K562 (cell line): ENCODE results near the gene LCNL1. TPM values are rescaled to one million over a fixed set of nuclear protein-coding genes. Genes with fewer than 3 reads are reported as not detected.
A peak's percentile ranks its signal among the peaks of the same experiment; 100 is the strongest.

ENCODE experiments used
- CHAMP1 ChIP-seq: fragments of 450-650 bp; IDR thresholded peaks from 2 replicates; pipeline ENCODE4 v1.6.1; 2016; ENCODE audit warnings: mild to moderate bottlenecking
- EGR1 ChIP-seq: fragments of 450-650 bp; conservative IDR thresholded peaks from 2 replicates; pipeline ENCODE4 v1.6.1; 2017; ENCODE audit warnings: mild to moderate bottlenecking
- ETS1 ChIP-seq: conservative IDR thresholded peaks from 2 replicates; pipeline ENCODE4 v1.6.1; 2011; ENCODE audit warnings: low read depth, mild to moderate bottlenecking, low read length; ENCODE audit not compliant: control insufficient read depth
- FOXA3 ChIP-seq, 2 experiments: fragments of 450-650 bp in 1 of 2; sonication (generic) in 1 of 2; formaldehyde crosslinking; IDR thresholded peaks in 1 of 2; conservative IDR thresholded peaks in 1 of 2; 2 replicates each; pipeline versions ENCODE4 v1.4.0 to v1.8.0; 2020 to 2022; ENCODE audit warnings: mild to moderate bottlenecking in 2 of 2, missing genetic modification reagents in 1 of 2
- GTF2E2 ChIP-seq: fragments of 200-800 bp; sonication (Bioruptor generic); IDR thresholded peaks from 2 replicates; pipeline ENCODE4 v1.6.1; 2016; ENCODE audit warnings: missing genetic modification characterization, missing compliant biosample characterization
- HNRNPL ChIP-seq: fragments of 200-400 bp; formaldehyde crosslinking; IDR thresholded peaks from 2 replicates; pipeline ENCODE4 v1.6.1; 2017; ENCODE audit warnings: low read depth, mild to moderate bottlenecking, low read length
- NFYB ChIP-seq: IDR thresholded peaks from 2 replicates; pipeline ENCODE4 v1.6.1; 2011; ENCODE audit warnings: mild to moderate bottlenecking, moderate library complexity; ENCODE audit not compliant: insufficient read length; ENCODE audit errors: extremely low read depth
- RB1 ChIP-seq: fragments of 450-650 bp; IDR thresholded peaks from 2 replicates; pipeline ENCODE4 v1.6.1; 2017; ENCODE audit warnings: low read depth, mild to moderate bottlenecking
- SMAD1 ChIP-seq: fragments of 150-350 bp; IDR thresholded peaks from 2 replicates; pipeline ENCODE4 v1.6.1; 2014; ENCODE audit warnings: low read length, low read depth; ENCODE audit not compliant: partially characterized antibody
- SMARCB1 ChIP-seq: IDR thresholded peaks from 2 replicates; pipeline ENCODE4 v1.6.1; 2011; ENCODE audit warnings: improper control_type of control experiment, low read depth; ENCODE audit not compliant: insufficient read length
- TEAD2 ChIP-seq: fragments of 450-650 bp; IDR thresholded peaks from 2 replicates; pipeline ENCODE4 v1.6.1; 2016; ENCODE audit warnings: missing genetic modification characterization, control low read depth, missing compliant biosample characterization
- ZBTB11 ChIP-seq, 3 experiments: fragments of 200-800 bp in 1 of 3; fragments of 250-450 bp in 1 of 3; fragments of 450-650 bp in 1 of 3; sonication (Bioruptor Pico) in 1 of 3; sonication (Bioruptor generic) in 1 of 3; formaldehyde crosslinking in 1 of 3; IDR thresholded peaks; 2 replicates each; pipeline versions ENCODE4 v1.6.1 to v1.8.0; 2016 to 2022; ENCODE audit warnings: mild to moderate bottlenecking in 2 of 3, missing genetic modification characterization in 2 of 3, missing compliant biosample characterization in 1 of 3, moderate library complexity in 1 of 3
- ZNF232 ChIP-seq: sonication (generic); formaldehyde crosslinking; IDR thresholded peaks from 2 replicates; pipeline ENCODE4 v1.8.0; 2022; ENCODE audit warnings: mild to moderate bottlenecking, missing genetic modification reagents
- ZNF639 ChIP-seq, 2 experiments: fragments of 200-800 bp in 1 of 2; sonication (Bioruptor generic) in 1 of 2; sonication (generic) in 1 of 2; formaldehyde crosslinking in 1 of 2; IDR thresholded peaks in 1 of 2; conservative IDR thresholded peaks in 1 of 2; 2 replicates each; pipeline versions ENCODE4 v1.5.0 to v1.6.1; 2016 to 2020; ENCODE audit warnings: missing compliant biosample characterization in 1 of 2, missing genetic modification characterization in 1 of 2, missing genetic modification reagents in 1 of 2
- polyA plus RNA-seq, 8 experiments: library from polyadenylated mRNA; depleted of rRNA in 4 of 8; stranded (reverse) in 5 of 8; unstranded in 3 of 8; fragments of >200 nt; fragmentation: Nextera tagmentation in 2 of 8; fragmentation: Illumina TruSeq in 1 of 8; extraction: Ambion mirVana in 2 of 8; extraction: Trizol in 1 of 8; gene quantifications; 2 replicates each; pipeline versions ENCODE4 v1.2.1 to v1.2.3, GENCODE V29; 2011 to 2014; ENCODE audit warnings: inconsistent platforms in 1 of 8, missing spikeins in 1 of 8
- total RNA-seq, 7 experiments: library from RNA; depleted of rRNA in 6 of 7; stranded (reverse); fragments of >200 nt in 6 of 7; fragmentation: Illumina TruSeq in 2 of 7; extraction: Trizol in 2 of 7; gene quantifications; 2 replicates each; pipeline versions ENCODE4 v1.2.1 to v1.2.3, GENCODE V29; 2011 to 2021; ENCODE audit warnings: low replicate concordance in 1 of 7
- TF ChIP-seq, protein P1 (sequence below): fragments of 450-650 bp; formaldehyde crosslinking; IDR thresholded peaks from 2 replicates; pipeline ENCODE4 v1.4.0; 2020; ENCODE audit warnings: mild to moderate bottlenecking, moderate library complexity

The LCNL1 gene
- total and polyA plus RNA-seq, 9 of the 15 experiments (the other 6 are each of a cell fraction or from before 2014, with no cell fraction given), result 0.04 to 0.16 (median 0.04) TPM; not detected in 4

- TF ChIP-seq ZNF639 (CRISPR knock-in tag; conservative IDR thresholded peaks at IDR 0.05 in 1 of 2, IDR thresholded peaks at IDR 0.05 in 1 of 2) (peak; percentile 54 to 88; a peak in 2 of 4 replicates), SMAD1 (no peak), EGR1 (peak; percentile 33), RB1 (peak; percentile 79), SMARCB1 (no peak), CHAMP1 (no peak), ZBTB11 (CRISPR knock-in tag; IDR thresholded peaks at IDR 0.05) (peak in 1 of 3 experiments; percentile 55; a peak in 1 of 6 replicates), TEAD2 (tag) (no peak), GTF2E2 (tag) (no peak), HNRNPL (peak; percentile 34; the same call in 1 of the 2 replicates), ZNF232 (CRISPR knock-in tag) (no peak), NFYB (no peak), FOXA3 (CRISPR knock-in tag; conservative IDR thresholded peaks at IDR 0.05 in 1 of 2, IDR thresholded peaks at IDR 0.05 in 1 of 2) (0 out of 4 replicates have a peak, but pooled peaks of 1 of the 2 experiments have one; percentile 14), ETS1 (peak; percentile 16; the same call in 1 of the 2 replicates)
- TF ChIP-seq, protein P1, sequence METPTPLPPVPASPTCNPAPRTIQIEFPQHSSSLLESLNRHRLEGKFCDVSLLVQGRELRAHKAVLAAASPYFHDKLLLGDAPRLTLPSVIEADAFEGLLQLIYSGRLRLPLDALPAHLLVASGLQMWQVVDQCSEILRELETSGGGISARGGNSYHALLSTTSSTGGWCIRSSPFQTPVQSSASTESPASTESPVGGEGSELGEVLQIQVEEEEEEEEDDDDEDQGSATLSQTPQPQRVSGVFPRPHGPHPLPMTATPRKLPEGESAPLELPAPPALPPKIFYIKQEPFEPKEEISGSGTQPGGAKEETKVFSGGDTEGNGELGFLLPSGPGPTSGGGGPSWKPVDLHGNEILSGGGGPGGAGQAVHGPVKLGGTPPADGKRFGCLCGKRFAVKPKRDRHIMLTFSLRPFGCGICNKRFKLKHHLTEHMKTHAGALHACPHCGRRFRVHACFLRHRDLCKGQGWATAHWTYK (CRISPR knock-in tag), result no peak
Observed at GRCh38 chr9:137028263-137029057, 45.7 kb downstream of the LCNL1 start (continued).
